GM19463 (cell line): Measurements from ENCODE around the gene IQGAP2.

ENCODE experiments used
- ATAC-seq: cut with Tn5 transposase; IDR thresholded peaks from one replicate; pipeline ENCODE4 v1.9.1; 2021; ENCODE audit warnings: mild to moderate bottlenecking, moderate library complexity; ENCODE audit not compliant: unreplicated experiment

Gene IQGAP2

DNA sequence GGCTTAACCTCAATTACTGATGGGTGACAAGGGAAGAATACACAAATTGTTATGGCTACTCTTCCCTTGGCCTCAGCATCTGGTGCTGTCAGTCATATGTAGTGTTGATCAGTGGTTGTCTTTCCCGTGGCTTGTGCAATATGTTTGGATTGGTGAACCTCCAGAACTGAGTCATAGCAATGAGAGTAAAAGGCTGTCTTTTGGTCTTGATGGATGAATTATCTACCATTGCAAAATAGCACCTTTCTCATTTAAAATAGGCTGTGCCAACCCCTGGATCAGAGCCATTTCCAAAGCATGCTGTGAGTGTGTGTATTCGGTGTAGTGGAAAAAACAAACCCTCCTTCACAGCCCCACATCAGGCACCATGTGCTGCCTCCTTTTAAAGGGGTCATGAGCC is 298.2 kb downstream of the IQGAP2 start:
- ATAC-seq: no peak

DNA sequence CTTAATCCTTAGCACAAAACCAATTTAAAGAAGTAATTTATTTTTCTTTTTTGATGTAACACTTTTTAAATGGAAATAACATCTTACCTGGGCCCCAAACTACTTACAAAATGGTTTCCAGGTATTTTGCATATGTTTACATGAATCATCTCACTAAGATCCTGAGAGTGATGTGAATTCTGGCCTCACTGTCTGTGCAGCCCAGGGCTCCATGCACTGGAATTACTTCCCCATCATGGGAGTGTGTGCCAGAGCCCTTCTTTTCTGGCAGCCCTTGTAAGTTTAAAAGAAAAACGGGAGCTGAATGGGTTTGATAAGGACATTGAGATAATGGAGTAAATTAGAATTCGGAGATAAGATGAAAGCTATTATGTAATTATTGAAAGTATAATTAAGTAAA is 300.6 kb downstream of the IQGAP2 start:
- ATAC-seq: no peak

DNA sequence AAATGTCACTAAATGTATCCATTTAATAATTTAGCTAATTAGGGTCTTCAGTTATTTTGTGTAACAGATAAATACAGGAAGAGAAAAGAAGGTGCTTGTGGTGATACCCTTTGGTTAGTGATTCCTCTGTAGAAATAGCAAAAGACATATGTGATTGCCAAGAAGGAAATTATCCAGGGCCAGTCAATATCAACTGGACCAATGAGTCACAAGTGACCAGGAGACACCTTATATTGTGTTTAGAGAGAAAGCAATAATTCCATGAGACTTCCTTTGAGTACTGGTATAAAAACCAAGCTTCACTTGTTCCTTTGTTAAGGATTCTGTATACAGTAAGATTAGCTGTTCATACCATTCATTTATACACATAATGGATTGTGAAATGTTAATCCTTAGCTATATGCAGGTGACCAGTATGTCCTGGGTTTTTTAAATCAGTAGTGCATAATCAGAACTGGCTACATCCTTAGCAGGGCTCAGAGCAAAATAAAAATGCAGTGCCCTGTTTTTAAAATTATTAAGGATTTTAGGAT is 301.1 kb downstream of the IQGAP2 start:
- ATAC-seq: no peak

DNA sequence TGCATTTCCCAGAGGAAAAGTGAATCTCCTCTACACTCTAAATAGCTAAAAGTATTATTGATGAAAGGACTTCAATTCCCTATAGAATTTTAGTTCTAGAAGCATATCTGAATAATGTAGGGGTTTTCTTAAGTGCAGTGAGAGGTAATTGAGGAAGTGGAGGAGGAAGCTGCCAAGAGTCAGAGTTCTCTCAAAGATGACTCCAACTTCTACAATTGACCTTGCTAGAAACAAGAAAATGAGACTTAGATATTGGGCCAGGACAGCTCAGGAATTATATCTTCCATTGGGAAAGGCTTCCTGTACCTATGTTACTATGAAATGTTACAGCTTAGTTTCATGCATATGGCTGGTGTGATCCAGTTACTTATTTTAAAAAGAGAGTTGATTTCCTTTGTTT is 302.5 kb downstream of the IQGAP2 start:
- ATAC-seq: no peak

DNA sequence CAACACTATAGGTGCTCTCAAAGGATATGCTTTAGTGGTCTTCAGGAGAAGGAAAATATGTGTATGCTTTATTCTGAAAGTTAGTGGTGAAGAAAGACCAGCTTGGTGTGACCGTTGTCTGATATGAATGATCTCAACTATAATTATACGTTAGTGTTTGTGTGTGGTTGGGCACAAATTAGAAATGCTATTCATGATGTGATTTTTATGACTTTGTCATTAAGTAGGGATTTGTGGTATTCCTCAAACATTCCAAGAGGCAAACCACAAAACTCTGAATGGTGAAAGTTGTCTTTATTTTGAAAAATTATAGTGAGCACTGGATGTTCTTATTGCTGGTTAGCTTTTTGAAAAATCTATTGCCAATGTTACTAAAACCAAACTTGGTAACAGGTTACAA is 306.7 kb downstream of the IQGAP2 start:
- no peak for ATAC-seq

DNA sequence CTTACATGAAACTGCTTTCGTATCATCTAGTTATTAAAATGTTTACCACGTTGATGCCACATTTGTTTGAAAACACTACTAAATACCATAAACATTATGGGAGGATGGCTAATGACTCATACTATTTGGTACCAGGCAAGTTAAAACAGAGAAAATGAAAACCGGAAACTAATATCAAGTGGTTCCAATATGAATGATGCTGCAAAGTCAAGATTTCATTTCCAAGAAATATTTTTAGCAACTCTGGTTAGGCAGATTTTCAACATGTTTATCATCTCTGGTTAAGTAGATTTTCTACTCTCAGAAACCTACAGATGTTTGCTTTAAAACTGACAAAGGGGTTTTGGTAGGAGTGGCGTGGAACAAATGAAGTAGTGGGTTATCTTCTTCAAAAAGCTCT is 307.9 kb downstream of the IQGAP2 start:
- no peak for ATAC-seq

DNA sequence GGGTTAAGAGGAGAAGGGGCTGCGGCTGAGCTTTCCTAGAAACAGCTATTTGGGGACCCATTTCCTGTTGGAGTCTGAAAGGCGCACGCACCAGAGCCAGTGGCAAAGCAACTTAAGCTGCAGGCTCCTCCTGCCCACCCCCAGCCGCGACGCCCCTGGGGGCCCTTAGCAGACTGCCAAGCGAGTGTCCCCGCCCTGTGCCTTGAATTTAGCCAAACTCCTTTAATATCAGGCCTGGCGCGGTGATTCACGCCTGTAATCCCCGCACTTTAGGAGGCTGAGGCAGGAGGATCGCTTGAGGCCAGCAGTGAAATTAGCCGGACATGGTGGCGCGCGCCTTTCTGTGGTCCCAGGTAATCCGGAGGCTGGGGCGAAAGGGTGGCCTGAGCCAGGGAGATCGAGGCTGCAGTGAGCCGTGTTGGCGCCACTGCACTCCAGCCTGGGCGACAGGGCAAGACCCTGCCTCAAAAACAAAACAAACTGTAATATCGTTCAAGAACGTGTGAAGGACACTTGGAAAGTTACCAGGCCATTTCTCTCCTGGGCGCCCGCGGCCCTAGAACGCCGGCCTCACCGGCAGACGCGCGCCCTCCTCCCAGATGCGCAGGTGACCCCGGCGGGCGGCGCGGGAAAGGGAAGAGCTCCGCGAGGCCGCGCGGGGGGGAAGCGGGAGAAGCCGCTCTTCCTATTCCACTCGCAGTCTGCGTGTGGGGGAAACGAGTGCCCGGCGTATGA is 311.8 kb downstream of the IQGAP2 start:
- no peak for ATAC-seq

DNA sequence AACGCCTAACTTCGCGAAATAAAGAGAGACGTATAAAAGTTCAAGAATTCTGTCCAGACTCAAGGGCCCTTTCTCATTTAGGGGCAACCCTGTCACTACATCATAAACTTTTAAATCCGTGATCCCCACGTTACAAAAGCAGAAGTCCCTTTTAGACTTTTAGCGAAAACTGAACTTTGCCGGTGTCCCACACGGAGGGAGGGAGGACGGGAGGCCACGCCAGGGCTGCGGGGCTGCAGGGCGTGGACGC is 312.3 kb downstream of the IQGAP2 start:
- peak; percentile 10 for ATAC-seq

DNA sequence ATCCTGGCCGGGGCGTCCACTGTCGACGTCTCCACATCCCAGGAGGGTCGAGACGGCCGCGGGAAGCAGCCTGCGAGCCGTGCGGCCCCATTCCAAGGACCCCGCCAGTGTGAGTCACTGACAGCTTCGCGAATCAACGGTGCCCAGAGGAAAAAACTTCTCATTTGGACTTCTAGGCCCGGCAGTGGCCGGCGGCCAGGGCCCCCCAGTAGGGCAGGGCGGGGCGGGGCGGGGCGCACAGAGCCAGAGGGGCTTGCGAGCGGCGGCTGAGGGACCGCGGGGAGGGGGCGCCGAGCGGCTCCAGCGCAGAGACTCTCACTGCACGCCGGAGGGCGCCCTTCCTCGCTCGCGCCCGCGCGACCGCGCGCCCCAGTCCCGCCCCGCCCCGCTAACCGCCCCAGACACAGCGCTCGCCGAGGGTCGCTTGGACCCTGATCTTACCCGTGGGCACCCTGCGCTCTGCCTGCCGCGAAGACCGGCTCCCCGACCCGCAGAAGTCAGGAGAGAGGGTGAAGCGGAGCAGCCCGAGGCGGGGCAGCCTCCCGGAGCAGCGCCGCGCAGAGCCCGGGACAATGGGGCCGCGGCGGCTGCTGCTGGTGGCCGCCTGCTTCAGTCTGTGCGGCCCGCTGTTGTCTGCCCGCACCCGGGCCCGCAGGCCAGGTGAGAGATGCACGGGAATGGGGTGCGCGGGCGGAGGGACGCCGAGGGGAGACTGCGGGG is 312.8 kb downstream of the IQGAP2 start, which contains the start of gene F2R:
Gene F2R (plus strand): TSS at position 391 of the 720 bp plus-strand sequence. CDS start 182 bp downstream, at position 573.
- peak; percentile 71 for ATAC-seq

DNA sequence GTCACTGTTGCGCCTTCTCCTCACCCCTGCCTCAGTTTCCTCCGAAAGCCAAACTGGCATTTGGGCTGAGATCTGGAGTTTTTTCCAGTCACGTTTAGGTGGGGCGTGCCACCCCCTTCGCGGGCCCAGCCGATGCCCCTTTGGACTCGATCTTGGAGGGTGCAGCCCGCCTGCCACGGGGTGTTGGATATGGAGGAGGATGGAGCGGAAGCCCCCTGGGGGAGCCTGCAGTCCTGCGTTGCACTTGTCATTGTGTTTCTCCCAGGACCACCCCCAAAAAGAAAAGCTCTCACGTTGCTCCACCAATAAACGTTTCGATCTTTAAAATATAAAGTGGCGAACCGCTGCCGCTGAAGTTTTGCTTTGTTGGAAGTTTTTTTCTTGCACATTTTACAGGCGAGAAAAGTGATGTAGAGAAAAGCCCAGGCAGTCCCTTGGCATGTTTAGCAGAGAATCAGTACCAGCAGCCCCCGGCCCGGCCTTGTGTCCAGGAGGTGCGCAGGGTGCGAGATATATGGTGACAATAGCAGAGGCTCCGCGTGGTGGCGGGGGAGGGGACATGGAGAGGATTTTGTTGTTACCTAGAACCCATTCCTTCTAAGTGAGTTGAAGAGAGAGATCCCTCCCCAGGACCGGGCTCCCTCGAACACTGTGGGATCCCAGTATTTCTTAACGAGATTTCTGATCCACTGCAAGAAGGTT is 313.5 kb downstream of the IQGAP2 start:
- ATAC-seq: no peak

DNA sequence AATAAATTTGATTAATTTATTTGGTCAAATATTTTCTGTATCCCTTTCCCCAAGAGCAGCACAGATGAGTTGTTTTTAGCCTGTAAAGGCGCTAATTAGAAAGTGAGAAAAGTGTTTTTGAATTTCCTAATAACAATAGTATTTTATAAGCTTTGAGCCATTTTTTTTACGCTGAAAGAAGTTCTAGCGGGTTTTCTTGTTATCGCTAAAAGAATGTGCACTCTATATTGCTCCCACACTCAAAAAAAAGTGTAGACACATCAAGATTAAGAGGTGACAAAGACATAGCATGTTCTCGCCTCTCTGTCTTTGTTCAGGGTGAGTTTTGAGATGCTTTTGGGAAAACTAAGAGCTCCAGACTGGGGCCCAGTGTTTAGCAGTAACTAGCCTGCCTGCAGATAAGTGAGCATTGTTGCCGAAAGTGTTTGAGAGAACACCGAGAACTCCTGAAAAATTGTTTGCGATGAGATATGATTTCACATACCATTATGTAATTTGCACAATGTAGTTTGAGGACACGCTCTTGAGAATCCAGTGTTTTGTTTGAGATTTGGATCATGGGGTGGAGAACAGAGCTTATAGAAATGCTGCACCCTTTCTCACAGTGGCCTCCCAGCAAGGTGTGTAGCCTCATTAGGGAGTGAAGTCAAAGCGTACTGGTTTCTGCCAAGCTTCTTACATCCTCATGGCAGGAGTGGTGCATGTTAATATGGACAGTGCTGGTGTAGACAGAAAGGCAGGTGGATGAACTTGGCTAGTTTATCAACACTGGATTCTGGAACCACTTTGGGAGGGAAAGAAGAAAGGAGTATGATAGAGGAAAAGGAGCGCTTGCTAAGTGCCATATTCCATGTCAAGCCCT is 314.4 kb downstream of the IQGAP2 start:
- ATAC-seq: no peak

DNA sequence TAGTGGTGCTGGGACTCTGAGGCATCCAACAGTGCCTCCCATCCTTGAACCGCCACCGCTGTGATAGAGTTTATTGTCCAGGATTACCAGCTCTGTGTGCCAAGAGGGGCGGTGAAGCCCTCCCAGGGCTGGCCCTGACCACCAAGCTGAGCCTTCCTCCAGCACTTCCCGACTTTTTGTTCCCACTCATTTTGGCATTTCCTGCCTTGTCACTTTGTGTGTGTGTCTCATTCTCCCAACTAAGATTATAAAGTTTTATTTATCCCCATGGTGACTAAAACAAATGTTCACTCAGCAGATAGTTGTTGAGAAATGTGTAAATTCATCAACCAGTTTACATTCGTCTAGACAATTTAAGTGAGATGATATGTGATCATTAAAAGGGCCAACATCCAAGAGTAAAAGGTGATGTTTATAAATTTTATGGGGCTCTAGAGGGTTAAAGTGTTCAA is 315.3 kb downstream of the IQGAP2 start:
- no peak for ATAC-seq

DNA sequence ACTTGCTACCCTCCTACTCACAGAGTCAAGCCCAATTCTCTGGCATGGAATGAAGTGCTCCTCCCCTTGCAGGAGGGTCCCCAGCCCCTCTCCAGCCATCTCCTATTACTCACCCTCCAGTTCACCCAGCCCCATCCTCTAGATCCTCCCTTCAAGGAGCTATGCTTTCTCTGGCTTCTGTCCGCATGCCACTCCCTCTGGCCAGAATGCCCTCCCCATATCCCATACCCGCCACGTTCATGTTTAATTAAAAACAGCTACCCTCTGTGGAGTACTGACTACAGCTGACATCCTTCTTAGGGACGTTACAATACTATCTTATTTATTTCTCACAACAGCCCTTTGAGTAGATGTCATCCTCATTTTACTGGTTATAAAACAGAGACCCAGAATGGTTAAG is 315.8 kb downstream of the IQGAP2 start:
- no peak for ATAC-seq

DNA sequence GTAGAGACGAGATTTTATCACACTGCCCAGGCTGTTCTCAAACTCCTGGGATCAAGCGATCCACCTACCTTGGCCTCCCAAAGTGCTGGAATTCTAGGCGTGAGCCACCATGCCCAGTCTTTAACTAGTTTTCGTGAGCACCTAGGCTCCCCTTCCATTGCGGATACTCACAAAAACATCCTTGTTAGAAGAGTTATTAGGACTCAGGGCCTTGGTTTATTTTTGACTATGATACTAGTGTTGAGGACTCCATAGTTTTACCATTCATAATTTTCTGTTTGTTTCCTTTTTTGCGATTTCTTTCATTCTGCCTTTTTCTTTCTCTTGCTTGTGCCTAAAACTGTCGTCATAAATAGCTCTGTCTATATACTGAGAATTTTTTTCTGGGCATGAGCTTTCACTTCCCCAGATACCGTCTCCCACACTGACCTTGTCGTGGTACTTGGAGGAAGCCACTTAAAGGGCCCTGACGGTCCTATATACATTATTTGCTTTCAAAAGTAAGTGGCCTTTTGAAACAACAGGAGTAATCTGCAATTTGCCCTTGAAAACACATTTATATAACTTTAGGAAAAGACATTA is 318.0 kb downstream of the IQGAP2 start:
- ATAC-seq: peak; percentile 97

DNA sequence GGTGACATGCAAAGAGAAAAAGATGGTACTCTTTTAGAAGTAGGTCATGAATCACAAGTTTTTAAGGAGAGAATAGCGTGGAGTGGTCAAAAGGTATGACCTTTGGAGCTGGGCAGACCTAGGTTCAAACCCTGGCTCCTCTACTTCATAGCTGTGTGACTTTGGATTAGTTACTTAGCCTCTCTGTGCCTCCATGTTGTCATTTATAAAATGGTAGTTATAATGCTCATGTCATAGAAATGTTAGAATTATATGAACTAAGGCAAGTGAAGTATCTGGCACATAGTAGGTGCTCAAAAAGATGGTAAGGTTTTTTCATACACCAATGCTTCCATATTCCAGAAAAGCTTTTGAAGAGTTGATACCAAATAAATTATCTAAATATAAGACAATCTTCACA is 320.2 kb downstream of the IQGAP2 start:
- no peak for ATAC-seq

DNA sequence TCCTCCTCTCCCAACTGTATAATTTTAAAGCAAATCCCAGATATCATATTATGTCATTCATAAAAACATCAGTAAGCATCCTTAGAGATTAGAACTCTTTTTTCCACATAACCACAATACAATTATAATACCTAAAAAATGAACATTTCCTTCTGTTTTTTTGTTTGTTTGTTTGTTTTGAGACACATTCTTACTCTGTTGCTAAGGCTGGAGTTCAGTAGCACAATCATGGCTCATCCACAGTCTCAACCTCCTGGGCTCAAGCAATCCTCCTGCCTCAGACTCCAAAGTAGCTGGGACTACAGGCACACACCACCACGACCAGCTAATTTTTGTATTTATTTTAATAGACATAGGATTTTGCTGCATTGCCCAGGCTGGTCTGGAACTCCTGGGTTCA is 320.8 kb downstream of the IQGAP2 start:
- no peak for ATAC-seq

DNA sequence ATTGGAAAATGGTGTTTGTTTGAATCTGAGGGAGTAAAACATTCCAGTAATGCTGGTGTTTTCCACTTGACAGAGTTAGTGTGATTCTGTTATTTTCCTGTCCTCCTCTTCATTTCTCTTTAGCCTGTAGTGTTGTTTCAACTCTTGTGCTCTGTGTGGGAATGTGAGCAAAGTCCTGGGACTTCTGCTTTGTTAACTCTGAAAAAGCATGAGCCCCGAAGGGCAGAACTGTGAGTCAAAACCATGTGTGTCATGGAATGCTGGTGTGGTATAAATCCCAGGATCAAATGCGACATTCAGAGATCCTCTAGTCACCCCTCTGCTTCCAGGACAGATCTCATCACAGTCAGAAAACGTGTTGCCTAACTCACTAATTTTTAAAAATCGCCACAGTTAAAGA is 321.8 kb downstream of the IQGAP2 start:
- no peak for ATAC-seq

DNA sequence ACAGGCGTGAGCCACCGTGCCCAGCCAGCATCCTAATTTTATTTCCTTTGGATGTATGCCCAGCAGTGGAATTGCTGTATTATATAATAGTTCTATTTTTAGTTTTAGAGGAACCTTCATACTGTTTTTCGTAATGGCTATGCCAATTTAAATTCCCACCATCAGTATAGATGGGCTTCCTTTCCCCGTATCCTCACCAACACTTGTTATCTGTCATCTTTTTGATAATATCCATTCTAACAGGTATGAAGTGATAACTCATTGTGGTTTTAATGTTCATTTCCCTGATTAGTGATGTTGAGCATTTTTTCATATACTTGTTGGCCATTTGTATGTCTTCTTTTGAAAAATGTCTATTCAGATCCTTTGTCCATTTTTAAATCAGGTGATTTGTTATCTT is 325.9 kb downstream of the IQGAP2 start:
- no peak for ATAC-seq

DNA sequence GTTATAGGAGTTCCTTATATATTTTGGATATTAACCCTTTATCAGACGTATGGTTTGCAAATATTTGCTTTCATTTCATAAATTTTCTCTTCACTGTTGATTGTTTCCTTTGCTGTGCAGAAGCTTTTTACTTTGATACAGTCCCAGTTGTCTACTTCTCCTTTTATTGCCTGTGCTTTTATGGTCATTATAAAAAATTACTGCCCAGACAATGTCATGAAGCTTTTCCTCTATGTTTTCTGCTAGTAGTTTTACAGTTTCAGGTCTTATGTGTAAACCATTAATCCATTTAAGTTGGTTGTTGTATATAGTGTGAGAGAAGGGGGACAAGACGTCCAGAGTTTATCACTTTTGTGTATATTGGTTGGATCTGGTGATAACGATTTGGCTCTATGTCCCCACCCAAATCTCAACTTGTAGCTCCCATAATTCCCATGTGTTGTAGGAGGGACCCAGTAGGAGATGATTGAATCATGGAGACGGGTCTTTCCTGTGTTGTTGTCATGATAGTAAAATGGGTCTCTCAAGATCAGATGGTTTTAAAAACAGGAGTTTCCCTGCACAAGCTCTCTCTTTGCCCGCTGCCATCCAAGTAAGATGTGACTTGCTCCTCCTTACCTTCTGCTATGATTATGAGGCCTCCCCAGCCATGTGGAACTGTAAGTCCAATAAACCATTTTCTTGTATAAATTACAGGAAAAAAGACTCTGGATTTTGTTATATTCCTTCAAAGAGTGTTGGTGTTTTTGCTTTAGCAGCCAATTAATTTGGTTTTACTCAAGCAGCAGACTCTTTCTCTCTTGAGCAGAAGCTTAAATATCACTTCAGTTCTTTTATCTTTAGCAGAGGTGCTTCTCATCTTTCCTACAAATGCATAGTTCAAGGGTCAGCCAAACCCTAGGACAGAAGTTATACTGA is 326.5 kb downstream of the IQGAP2 start:
- no peak for ATAC-seq
